Activated gamma-delta T cell (primary cell): ENCODE measurements around the gene PPP2R2B.
"Not testable (repeated sequence)": the region's sequence is repeated elsewhere in the genome, so short reads cannot be mapped to it uniquely, and the experiment has no call there.

Source experiments
- DNase-seq: peaks from one replicate; lab custom pipeline; 2025; lab: John Stamatoyannopoulos, UW

Gene PPP2R2B

GRCh38 chr5:146744068-146744745 lies 134.3 kb downstream of the PPP2R2B start:
- no peak for DNase-seq

DNA sequence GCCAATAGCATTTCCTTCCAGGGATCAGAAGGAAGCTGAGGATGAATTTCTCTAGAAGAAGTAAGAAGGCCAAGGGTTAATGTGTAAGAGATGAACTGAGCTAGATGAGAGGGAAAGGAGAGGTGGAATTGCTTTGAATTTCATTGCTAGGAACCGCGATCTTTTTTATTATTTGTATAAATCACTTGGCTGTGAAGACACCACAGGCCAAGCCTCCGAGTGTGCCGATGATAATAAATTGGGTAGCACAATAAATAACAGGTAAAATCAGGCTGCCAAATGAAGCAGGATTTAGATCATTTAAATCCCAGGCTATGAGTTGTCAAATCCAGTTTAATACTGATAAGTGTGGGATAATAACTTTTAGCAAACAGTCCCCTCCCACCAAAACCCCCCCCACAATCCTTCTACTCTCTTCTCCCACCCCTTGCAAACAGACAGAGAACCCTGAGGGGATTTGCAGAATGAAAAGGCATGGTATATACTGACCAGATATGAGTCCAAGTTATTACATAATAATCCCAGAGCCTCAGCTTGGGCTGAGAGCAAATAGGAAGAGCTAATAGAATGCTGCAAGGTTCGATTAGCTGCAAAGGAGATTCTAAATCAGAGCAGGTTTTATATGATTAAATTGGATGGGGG lies 143.5 kb downstream of the PPP2R2B start:
- DNase-seq, result no peak

DNA sequence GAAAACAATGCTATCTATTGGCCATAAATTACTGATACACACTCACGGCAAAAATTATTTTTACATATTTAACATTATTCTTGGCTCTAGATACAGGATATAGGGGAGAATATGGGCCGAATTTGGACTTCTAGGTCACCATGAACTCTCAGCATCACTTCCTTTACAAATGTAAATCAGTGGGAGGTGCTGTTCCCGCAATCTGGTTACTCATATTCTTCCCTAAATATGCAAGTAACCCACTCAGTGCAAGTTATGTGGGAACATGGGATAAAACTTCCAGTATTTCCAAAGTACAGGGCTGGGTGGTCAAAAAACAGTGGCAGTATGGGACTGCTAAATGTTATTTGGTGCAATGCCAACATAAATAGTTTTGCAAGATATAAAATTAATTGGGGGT lies 145.6 kb downstream of the PPP2R2B start:
- no peak for DNase-seq

- no peak for DNase-seq
Observed at GRCh38 chr5:146731909-146732659, 146.5 kb downstream of the PPP2R2B start.

DNA sequence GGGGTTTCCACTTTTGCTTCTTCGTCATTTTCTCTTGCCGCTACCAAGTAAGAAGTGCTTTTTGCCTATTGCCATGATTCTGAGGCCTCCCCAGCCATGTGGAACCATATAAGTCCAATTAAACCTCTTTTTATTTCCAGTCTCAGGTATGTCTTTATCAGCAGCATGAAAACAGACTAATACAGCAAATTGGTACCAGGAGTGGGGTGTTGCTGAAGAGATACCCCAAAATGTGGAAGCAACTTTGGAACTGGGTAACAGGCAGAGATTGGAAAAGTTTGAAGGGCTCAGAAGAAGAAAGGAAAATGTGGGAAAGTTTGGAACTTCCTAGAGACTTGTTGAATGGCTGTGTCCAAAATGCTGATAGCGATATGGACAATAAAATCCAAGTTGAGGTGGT lies 149.8 kb downstream of the PPP2R2B start:
- not testable (repeated sequence) for DNase-seq

DNA sequence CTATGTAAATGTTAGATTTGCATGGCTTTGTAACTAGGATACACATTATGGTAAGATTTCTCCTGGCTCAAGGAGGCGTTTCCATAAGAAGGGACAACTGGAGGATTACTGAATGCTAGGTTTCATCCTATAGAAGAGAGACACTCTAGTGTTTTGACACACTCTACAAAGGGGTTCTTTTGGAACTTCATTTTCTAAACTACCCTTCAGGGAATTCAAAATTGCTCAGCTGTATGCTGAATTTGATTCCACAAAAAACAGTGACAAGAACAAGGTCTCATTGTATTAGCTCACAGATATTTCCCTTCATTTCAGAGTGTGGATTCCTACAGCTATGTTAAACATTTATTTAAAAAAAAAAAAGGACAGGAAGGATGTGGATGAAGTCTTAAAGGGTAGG lies 151.7 kb downstream of the PPP2R2B start:
- DNase-seq, result no peak

GRCh38 chr5:146726020-146726419 lies 152.5 kb downstream of the PPP2R2B start:
- DNase-seq, result no peak

- DNase-seq, result no peak
Observed at GRCh38 chr5:146725025-146725424, 153.5 kb downstream of the PPP2R2B start.

DNA sequence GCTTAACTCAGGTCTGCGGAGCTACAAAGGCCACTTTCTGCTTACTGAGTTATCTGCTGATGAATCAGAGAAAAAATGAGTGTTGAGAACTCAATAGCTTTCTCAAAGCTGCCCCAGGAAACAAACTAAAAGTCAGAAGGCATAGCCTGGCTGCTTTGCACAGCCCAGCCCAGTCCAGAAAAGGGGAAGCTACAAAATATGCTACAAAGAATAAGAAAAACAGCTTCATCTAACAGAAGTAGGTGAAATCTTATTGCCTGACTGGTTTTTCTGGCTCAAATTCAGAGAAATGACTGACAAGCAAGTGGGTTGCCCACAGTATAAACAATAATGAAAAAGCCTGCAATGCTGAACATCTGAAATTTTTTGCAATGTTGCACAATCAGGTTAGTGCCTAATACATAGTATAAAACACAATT lies 156.2 kb downstream of the PPP2R2B start:
- no peak for DNase-seq

- no peak for DNase-seq
Observed at GRCh38 chr5:146721073-146721815, 157.3 kb downstream of the PPP2R2B start.

GRCh38 chr5:146720107-146720506 lies 158.4 kb downstream of the PPP2R2B start:
- DNase-seq, result no peak

GRCh38 chr5:146719179-146719578 lies 159.4 kb downstream of the PPP2R2B start:
- no peak for DNase-seq

DNA sequence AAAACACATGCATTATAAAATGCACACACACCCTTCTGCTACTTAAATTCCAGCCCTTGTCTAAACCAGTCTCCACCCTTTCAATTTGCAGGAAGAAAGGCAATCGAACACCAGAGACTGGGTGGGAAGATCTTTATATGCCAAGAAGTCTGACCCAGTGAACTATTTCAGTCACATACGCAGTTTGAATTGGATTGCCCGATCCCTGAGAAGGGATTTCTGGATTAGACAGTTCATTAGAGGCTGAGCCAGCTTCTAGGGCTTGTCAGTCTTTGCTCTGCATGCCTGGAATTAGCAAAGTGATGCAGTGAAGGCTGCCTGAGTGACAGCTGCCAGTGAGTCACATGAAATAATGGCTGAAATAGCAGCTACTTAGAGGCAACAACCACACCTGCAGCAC lies 159.9 kb downstream of the PPP2R2B start:
- no peak for DNase-seq

DNA sequence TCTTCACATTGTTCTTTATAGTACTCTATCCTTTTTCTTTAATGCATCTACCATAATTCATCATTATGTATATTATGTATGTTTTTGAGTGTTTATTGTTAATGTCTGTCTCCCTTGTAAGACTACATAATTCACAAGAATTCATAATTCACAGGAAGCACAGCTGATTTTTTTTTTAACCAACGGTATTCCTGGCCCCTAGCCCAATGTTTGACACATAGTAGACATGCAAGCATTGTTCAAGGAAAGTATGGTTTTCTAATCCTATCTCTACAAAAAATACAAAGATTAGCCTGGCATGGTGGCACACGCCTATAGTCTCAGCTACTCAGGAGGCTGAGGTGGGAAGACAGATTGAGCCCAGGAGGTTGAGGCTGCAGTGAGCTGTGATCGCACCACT lies 160.6 kb downstream of the PPP2R2B start:
- no peak for DNase-seq

DNA sequence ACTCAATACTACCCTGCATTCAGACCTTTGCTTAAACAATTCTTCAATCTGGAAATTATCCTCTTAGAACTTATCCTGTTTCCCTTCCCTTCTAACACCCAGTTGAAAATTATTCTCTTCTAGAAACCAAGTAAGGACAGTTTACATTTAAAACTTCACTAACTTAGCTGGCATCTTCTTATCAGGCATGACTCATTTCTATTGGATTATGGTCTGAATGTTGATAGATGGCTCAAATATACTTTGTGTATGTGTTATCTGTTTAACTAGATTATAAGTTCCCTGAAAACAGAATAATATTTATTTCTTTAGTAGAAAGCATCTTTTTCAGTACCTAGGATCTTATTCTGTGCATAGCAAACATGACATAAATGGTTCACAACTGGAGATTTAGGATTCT lies 161.9 kb downstream of the PPP2R2B start:
- DNase-seq, result no peak

DNA sequence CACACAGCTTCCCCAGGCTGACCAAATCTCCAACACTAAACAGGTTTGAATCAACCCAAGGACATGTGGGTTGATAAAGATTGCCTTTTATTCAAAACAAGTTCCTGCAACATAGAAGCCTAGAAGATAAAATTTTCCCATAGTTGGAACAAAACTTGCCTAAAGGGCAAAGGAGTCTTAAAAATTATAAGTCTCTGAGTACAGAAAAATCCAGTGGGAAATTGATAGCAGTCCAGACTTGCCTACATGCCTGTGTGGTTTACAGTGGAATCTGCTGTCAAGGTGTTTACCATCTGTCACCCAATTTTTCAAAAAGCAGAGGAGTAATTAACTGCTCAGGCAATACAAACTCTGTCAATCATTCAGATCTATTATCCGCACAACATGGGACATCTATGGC lies 168.2 kb downstream of the PPP2R2B start:
- no peak for DNase-seq

DNA sequence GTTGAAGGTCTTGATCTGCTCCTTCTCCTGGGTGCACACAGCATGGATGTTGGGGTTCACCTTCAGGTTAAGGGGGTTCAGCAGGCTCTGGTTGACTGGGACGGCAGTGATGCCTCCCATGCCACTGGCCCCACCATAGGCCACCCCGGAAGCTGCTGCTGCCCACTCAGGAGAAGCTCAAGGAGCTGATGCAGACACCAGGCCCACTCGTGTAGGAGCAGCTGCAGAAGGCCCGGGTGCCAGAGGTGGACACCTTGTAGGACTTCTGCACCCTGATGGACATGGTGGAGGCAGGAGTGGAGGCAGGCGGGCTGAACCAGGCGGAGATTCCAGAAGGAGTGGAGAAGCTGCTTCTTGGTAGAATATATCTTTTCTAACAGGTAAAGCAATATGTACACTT lies 171.2 kb downstream of the PPP2R2B start:
- no peak for DNase-seq

GRCh38 chr5:146706321-146706972 lies 172.1 kb downstream of the PPP2R2B start:
- no peak for DNase-seq

- DNase-seq, result no peak
Observed at GRCh38 chr5:146704949-146705665, 173.4 kb downstream of the PPP2R2B start.

- no peak for DNase-seq
Observed at GRCh38 chr5:146703899-146704298, 174.7 kb downstream of the PPP2R2B start.

GRCh38 chr5:146703499-146703898 lies 175.1 kb downstream of the PPP2R2B start:
- no peak for DNase-seq
